ENCODE results near the gene PERM1. TPM values are rescaled to one million over a fixed set of nuclear protein-coding genes. Genes with fewer than 3 reads are reported as not detected.

PERM1 gene
- total and polyA plus RNA-seq, 2 donors (not counting 1 experiment from before 2014, with no cell fraction given) = not detected

- Histone ChIP-seq H3K27me3 (replicated peaks in 1 of 4; ENCODE audit: control extremely low read depth in 1 of 4, control insufficient read depth in 3 of 4, insufficient read depth in 4 of 4, low read length in 3 of 4) (peaks cover 0 to 65% (median 17%) of the 10 kb centered on the region in 4 experiments), H3K36me3 (replicated peaks in 1 of 2; ENCODE audit: control extremely low read depth in 1 of 2, control insufficient read depth in 1 of 2, extremely low read depth in 1 of 2, insufficient read depth in 2 of 2, low read length in 1 of 2) (no peaks in the 10 kb centered on the region), H3K4me1 (ENCODE audit: control insufficient read depth in 2 of 2, insufficient read depth in 2 of 2, low read length in 2 of 2) (peaks cover 10% of the 10 kb centered on the region in 2 donors), H3K4me2 (replicated peaks; ENCODE audit: low read depth, low read length, poor library complexity, severe bottlenecking) (no peak overlapping the region), H2AFZ (ENCODE audit: insufficient read depth, low read depth, low read length, poor library complexity, severe bottlenecking) (no peak overlapping the region), H3K27ac (ENCODE audit: low read length in 2 of 2) (no peak overlapping the region), H3K9ac (ENCODE audit: low read length) (no peak overlapping the region), H4K20me1 (ENCODE audit: control insufficient read depth, insufficient read depth, low read length, poor library complexity, severe bottlenecking) (no peaks in the 10 kb centered on the region), H3K4me3 (ENCODE audit: control extremely low read depth in 1 of 5, extremely low read depth in 1 of 5, insufficient read depth in 1 of 5, low read depth in 2 of 5, low read length in 4 of 5) (no peak overlapping the region), H3K79me2 (ENCODE audit: control insufficient read depth, insufficient read depth, low read length) (no peaks in the 10 kb centered on the region), H3K9me3 (ENCODE audit: control extremely low read depth in 1 of 3, control insufficient read depth in 2 of 3, insufficient read depth in 1 of 3, low read length in 2 of 3) (peaks cover 0 to 17% (median 0%) of the 10 kb centered on the region in 3 donors)
- Mint-ChIP-seq H3K27ac (no peak overlapping the region), H3K27me3 (peaks cover 21% of the 10 kb centered on the region), H3K4me1 (peaks cover 7% of the 10 kb centered on the region), H3K9me3 (ENCODE audit: insufficient read depth) (no peaks in the 10 kb centered on the region), H3K4me3 (no peak overlapping the region)
- no peak for TF ChIP-seq CTCF (IDR thresholded peaks at IDR 0.05)
- no peak for TF ChIP-seq EZH2 (IDR thresholded peaks at IDR 0.05; ENCODE audit: borderline replicate concordance, insufficient read depth, low read depth, low read length, poor library complexity, severe bottlenecking)
- intact Hi-C loops (cut with micrococcal nuclease) = no loop called here
- 89% methylated on average over 16 of the region's 17 CpGs for WGBS (ENCODE audit: insufficient coverage)
- POLR2A ChIA-PET = interaction anchor here (1.5 kb wide), 1 partner anchor 16 kb away, joined by 5 read pairs; the partner anchor contains the start of gene NOC2L
- ATAC-seq (ENCODE audit: low read depth) = no peak
- CTCF ChIA-PET = interaction anchor here (1.4 kb wide), 1 partner anchor 8 kb away, joined by 4 read pairs; the partner anchor contains the start of gene PLEKHN1
- DNase-seq = no peak
These were observed 7.1 kb downstream of the PERM1 start for GRCh38 chr1:974687-975328.

GRCh38 chr1:974293-974640 is 7.6 kb downstream of the PERM1 start:
- intact Hi-C loops (cut with micrococcal nuclease) = no loop called here
- POLR2A ChIA-PET = no interaction called here
- DNase-seq (no peak), ATAC-seq (ENCODE audit: low read depth) (no peak)
- Histone ChIP-seq H3K27ac (ENCODE audit: low read length in 2 of 2) (no peak overlapping the region), H3K4me1 (ENCODE audit: control insufficient read depth in 2 of 2, insufficient read depth in 2 of 2, low read length in 2 of 2) (peaks cover 10% of the 10 kb centered on the region in 2 donors), H3K4me2 (replicated peaks; ENCODE audit: low read depth, low read length, poor library complexity, severe bottlenecking) (no peak overlapping the region), H4K20me1 (ENCODE audit: control insufficient read depth, insufficient read depth, low read length, poor library complexity, severe bottlenecking) (no peaks in the 10 kb centered on the region), H3K36me3 (replicated peaks in 1 of 2; ENCODE audit: control extremely low read depth in 1 of 2, control insufficient read depth in 1 of 2, extremely low read depth in 1 of 2, insufficient read depth in 2 of 2, low read length in 1 of 2) (no peaks in the 10 kb centered on the region), H2AFZ (ENCODE audit: insufficient read depth, low read depth, low read length, poor library complexity, severe bottlenecking) (no peak overlapping the region), H3K79me2 (ENCODE audit: control insufficient read depth, insufficient read depth, low read length) (no peaks in the 10 kb centered on the region), H3K4me3 (ENCODE audit: control extremely low read depth in 1 of 5, extremely low read depth in 1 of 5, insufficient read depth in 1 of 5, low read depth in 2 of 5, low read length in 4 of 5) (no peak overlapping the region), H3K27me3 (replicated peaks in 1 of 4; ENCODE audit: control extremely low read depth in 1 of 4, control insufficient read depth in 3 of 4, insufficient read depth in 4 of 4, low read length in 3 of 4) (peaks cover 0 to 67% (median 17%) of the 10 kb centered on the region in 4 experiments), H3K9ac (ENCODE audit: low read length) (no peak overlapping the region), H3K9me3 (ENCODE audit: control extremely low read depth in 1 of 3, control insufficient read depth in 2 of 3, insufficient read depth in 1 of 3, low read length in 2 of 3) (peaks cover 0 to 17% (median 0%) of the 10 kb centered on the region in 3 donors)
- WGBS (ENCODE audit: insufficient coverage) = 79% methylated on average over 8 of the region's 11 CpGs
- Mint-ChIP-seq H3K9me3 (ENCODE audit: insufficient read depth) (no peaks in the 10 kb centered on the region), H3K27me3 (peaks cover 27% of the 10 kb centered on the region), H3K4me1 (peaks cover 7% of the 10 kb centered on the region), H3K4me3 (no peak overlapping the region), H3K27ac (no peak overlapping the region)
- TF ChIP-seq EZH2 (IDR thresholded peaks at IDR 0.05; ENCODE audit: borderline replicate concordance, insufficient read depth, low read depth, low read length, poor library complexity, severe bottlenecking) = no peak
- TF ChIP-seq CTCF (IDR thresholded peaks at IDR 0.05) = no peak
- CTCF ChIA-PET = no interaction called here
